NCI-H1092 treated with DMSO at 0.1 percent for 48 hours (cell line): ENCODE data around the gene RPS19BP1.
A peak's percentile ranks its signal among the peaks of the same experiment; 100 is the strongest.
"Not testable (repeated sequence)": the region's sequence is repeated elsewhere in the genome, so short reads cannot be mapped to it uniquely, and the experiment has no call there.

Experiments used
- DNase-seq: peaks from one replicate; lab custom pipeline; 2025; lab: John Stamatoyannopoulos, UW

Gene RPS19BP1

DNA sequence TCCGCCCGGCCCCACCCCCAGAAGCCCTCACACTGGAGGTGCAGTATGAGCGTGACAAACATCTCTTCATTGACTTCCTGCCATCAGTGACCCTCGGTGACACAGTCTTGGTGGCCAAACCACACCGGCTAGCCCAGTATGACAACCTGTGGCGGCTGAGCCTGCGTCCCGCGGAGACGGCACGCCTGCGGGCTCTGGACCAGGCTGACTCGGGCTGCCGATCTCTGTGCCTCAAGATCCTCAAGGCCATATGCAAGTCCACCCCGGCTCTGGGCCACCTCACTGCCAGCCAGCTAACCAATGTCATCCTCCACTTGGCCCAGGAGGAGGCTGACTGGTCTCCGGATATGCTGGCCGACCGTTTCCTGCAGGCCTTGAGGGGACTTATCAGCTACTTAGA is 18.8 kb downstream of the RPS19BP1 start:
- no peak for DNase-seq

DNA sequence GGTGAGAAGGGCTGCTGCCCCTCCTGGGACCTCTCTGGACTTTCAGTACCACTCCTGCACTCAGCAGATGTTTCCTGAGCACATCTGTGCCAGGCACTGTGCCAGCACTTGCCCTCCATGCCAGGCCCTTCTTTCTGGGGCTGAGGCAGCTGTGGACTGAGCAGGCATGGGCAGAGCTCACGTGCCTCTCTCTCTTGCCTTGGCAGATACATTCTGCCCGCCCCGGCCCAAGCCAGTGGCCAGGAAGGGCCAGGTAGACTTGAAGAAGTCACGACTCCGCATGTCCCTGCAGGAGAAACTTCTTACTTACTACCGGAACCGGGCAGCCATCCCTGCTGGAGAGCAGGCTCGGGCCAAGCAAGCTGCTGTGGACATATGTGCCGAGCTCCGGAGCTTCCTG is 20.5 kb downstream of the RPS19BP1 start:
- no peak for DNase-seq

DNA sequence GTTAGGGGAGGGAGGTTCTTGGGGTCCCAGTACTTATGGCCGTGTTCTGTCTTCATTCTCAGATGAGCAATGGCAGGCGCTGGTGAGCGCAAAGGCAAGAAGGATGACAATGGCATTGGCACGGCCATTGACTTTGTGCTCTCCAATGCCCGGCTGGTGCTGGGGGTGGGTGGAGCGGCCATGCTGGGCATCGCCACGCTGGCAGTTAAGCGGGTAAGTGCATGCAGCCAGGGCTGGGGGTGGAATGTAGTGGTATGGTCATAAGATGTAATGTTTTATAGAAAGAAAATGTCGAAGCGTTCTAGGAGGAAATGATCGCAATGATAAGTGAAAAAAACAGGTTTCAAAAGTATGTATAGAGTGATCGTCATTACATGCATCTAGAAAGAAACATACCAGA is 21.3 kb downstream of the RPS19BP1 start:
- DNase-seq = no peak

DNA sequence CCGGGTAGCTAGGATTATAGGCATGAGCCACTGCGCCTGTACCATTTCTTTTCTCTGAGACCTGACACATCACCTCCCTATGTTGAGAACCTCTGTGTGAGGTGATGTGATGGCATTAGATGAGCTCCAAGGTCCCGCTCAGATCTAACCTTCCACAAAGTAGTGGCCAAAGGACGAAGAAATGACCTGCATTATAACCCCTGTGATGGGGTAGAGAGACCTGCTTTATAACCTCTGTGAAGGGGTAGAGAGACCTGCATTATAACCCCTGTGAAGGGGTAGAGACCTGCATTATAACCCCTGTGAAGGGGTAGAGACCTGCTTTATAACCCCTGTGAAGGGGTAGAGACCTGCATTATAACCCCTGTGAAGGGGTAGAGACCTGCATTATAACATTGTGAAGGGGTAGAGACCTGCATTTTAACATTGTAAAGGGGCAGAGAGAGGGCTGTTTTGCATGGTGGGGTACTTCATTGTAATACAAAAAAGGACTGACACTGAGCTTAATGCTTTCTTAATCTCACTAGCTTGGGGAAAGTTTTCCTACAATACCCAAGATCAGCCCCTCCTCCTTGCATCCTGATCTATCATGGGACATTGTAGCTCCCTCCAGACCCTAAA is 21.9 kb downstream of the RPS19BP1 start:
- DNase-seq = no peak

DNA sequence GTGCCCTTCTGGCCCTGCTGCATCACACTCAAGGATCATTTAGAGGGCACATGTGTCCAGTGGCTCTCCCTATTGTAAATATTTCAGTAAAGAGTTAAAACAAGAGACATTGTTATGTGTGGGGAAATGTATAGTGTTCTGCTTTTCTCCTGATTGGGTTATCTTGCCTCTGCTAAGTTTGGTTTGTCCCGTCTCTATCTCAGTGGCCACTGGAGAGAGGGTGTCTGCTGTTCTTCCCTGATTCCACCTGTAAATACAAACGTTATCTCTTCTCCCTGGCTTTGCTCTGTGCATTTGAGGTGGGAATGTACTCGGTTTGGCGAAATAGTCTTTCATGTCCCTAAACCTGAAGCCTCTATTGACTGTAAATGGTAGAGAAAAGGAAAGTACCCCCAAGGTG is 24.2 kb downstream of the RPS19BP1 start:
- no peak for DNase-seq

DNA sequence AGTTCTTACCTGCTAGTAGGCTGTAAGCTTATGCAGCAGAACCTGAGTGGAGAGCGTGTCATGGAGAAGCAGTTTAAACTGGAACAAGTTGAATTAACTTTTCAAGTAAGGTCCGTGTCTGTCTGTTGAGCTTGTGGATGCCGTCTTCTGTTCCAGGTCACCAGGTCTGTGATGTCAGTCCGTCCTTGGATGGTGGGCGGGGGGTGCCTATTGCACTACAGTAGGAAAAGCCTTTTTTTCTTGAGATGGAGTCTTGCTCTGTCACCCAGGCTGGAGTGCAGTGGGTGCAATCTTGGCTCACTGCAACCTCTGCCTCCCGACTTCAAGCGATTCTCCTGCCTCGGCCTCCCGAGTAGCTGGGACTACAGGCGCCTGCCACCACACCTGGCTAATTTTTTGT is 25.5 kb downstream of the RPS19BP1 start:
- not testable (repeated sequence) for DNase-seq

DNA sequence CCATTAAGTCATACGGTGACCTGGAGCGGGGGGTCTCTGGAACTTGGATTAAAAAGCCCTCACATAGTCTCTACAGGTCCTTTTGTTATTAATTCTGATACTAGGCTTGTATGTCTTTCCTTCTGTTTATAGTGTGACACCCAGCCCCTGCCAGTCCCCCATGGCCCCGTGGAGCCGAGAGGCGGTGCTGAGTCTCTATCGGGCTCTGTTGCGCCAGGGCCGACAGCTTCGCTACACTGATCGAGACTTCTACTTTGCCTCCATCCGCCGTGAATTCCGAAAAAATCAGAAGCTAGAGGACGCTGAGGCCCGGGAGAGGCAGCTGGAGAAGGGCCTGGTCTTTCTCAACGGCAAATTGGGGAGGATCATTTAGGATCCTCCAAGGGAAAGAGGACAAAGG is 28.5 kb downstream of the RPS19BP1 start:
- DNase-seq = no peak

DNA sequence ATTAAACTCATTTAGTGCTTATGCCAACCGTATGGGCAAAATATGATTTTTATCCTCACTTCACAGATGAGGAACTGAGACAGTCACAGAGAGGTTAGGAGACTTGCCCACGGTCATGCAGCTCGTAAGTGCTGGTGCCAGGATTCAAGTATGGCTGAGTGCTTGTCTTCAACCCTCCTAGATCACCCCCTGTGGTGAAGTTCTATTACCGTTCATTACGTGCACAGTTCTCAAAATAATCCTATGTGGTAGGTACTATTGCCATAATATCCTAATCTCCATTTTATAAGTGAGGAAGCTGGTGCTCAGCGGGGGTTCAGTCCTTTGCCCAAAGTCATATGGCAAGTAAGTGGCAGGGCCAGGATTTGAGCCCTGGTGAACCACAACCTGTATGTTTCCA is 28.9 kb downstream of the RPS19BP1 start:
- no peak for DNase-seq

DNA sequence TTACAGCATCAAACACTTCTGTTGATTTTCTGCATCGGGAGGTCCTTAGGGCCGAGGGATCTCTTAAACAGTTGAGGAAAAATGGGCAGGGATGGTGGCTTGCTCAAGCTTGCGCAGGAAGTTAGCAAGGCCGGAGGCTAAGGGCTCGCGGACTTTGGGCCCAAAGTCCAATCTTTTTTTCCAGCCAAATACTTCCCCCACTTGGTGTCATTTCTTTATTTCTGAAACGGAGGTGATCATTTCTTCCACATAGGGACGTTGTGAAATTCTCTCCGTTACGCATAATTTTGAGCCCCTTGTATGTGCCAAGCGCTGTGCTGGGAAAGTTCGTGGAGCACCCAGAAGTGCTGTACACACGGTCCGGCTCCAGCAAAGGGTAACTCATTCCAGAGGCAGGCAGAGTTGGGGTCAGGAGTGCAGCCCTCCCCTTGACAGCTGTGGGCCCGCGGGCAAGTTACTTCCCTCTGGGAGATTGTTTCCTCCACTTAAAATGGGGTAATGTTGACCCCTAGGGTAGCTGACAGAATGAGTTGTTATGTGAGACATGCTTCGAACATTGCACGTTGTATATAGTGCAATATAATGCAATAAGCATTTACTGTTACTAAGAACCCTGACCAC is 29.6 kb downstream of the RPS19BP1 start:
- no peak for DNase-seq

DNA sequence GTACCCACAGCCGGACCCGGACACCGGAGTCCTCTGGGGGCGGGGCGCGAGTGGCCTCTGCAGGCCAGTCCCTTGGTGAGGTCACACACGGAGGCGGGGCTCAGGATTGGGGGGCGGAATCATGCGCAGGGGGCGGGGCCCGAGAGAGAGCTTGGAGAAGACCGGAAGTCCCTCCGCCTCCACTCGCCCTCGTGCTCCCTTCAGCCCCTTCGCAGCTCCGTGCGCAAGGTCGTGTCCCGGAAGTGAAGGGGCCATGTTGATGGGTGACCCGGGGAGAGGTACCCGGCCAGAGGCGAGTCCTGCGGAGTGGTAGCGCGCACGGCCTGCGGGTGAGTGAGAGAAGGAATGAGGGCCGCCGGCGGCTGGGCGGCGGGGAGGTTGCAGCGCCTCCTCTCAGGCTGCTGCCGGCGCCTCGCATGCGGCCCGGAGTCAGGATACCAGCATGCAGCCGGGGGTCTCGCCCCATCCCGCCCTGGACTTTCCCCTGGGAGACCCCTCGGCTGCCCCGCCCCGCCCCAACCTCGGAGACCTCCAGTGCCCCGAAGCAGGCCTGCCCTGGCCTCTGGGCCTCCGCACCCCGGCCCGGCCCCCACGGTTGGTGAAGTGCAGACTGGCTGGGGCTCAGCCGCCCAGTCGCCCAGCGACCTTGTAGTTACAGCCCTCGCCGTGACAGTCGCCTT is 30.3 kb downstream of the RPS19BP1 start, which contains the start of gene MIEF1:
TSS of gene MIEF1 (plus strand) at position 182 of the 680 bp plus-strand sequence. CDS start 9,005 bp downstream, outside the sequence.
- peak; percentile 93 for DNase-seq

DNA sequence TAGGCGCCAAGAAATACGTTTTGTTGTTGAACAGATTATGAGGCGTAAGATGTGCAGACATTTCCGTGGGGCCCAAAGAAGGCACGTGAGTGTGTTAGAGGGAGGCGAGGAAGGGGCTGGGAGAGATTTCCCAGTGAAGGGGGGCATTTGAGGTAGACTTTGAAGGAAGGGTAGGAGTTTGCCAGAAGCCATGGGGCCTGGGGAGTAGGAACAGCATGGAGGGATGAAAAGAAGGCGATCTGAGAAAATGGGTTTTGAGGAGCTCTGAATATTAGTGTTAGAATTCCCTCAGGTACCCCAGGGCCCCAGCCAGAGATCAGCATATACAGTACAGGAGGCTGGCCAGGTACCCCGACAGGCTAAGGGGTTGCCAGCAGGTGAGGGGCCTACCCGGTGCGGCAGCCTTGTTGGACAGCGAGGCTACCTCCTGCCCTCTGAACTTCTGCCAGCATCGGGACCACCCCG is 30.9 kb downstream of the RPS19BP1 start:
- DNase-seq = no peak

DNA sequence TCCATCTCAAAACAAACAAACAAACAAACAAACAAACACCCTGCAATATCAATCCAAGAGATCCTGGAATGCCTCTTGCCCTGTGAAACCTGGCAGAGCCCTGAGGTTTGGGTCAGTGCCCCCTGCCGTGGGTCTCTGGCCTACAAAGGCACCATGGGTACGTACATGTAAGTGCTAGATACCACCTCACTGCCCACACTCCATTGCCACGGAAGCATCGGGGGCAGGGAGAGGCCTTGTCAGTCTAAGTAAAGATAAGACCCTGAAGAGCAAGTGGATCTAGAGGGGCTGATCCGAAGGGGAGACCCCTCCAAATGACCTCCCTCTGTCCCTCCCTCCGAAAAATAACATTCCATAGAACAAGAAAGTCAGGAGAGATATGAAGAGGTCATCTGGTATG is 32.4 kb downstream of the RPS19BP1 start:
- no peak for DNase-seq

DNA sequence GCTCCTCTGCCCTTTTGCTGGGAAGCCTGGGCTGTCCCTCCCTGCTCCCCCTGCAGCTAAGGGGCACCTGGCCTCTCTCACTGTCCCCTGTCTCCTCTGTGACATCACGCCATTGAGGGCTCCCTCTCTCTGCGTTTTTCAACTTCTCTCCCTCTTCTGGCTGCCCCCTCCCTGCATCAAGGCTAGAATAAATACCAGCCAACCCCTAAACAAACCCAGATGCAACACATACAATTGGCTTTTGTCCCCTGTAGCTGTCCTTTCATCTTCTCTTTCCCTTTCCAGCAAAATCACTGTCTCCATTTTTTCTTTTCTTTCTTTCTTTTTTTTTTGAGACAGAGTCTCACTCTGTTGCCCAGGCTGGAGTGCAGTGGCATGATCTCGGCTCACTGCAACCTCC is 33.7 kb downstream of the RPS19BP1 start:
- peak; percentile 88 for DNase-seq

DNA sequence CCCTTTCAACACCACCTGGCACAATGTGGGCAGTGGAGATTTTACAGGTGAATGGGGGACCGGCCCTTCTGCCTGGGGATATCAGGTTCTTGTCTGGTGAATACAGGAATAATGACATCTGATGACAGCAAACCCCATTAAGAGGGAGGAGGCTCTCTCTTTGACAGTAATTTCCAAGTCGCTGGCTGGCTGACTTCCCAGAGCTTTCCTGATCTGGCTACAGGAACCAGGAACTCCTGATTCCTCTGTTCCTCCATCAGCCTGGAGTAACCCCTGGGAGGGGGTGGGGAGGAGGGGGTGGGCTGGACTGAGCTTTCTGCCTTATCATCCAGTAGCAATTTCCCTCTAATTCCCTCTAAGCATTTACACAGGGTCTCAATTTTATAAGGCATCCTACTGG is 34.2 kb downstream of the RPS19BP1 start:
- DNase-seq = peak; percentile 88

DNA sequence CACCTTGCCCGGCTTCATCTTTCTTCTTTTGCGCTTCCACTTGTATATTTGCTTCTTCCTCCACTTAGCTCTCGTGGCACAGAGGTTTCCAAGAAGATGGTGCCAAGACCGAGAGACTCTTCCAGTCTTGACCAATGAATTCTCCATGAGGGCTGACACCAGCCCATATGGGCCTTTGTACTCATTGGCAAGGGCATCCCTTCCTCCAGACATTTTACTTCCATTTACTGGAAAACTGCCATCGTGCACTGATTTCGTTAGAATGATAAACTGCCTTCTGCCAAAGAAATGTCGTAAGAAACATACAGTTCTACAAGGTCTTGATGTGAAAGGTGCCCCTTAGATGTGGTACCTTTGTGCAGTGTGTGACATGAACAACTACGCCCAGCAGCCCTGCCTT is 35.1 kb downstream of the RPS19BP1 start:
- no peak for DNase-seq

DNA sequence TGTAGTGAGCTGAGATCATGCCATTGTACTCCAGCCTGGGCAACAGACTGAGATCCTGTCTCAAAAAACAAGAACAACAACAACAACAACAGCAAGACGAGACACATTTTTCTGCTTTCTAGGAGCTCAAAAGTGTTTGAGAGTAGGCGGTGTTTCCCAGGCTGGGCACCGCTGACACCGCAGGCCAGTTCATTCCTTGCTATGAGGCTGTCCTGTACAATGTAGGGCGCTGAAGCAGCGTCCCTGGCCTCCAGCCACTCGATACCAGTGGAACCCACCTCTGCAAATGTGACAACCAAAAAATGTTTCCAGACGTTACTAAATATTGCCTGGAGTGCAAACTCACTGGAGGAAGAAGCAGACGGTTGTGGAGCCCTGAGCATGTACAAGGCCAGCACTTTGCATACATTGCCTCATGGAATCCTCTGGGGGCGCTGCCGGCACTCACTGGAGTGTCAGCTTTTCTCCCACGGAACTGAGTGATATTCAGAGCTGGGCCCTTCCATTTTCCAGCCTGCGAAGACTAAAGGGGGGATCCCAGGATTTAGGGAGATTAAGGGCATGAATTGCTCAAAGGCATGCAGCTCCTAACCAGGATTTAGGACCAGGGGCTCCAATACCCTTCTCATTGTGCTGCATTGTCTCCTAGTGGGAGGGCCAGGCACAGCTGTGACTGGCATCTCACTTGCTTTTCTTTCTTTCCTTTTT is 36.3 kb downstream of the RPS19BP1 start:
- peak; percentile 74 for DNase-seq

DNA sequence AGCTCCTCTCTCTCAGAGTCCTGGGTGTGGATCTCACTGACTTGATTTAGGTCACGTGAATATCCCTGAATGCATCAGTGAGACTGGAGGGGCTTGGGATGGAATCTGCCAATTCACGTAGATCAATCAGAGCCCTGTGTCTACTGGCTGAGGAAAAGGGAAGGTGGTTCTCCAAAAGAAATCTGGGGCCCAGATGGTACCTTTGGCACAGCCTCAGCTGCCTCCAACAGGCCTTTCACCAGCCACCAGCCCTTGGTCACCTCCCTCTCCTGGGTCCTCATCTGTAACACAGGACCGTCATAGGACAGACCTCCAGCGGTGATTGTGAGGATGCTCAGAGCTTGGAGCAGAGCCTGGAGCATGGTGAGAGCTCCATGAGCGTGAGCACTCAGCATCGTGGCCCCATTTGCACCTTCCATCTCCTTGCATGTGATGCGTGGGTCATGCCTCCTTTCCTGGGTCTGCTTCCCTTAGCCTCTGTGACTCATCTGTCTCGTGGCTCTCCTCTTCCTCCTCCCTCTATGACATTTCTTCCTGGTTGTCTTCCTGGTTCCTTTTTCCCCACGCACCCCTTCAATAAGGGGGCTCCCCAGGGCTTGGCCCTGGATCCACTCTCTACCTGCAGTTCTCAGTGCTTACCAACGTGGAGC is 38.0 kb downstream of the RPS19BP1 start:
- DNase-seq = no peak

DNA sequence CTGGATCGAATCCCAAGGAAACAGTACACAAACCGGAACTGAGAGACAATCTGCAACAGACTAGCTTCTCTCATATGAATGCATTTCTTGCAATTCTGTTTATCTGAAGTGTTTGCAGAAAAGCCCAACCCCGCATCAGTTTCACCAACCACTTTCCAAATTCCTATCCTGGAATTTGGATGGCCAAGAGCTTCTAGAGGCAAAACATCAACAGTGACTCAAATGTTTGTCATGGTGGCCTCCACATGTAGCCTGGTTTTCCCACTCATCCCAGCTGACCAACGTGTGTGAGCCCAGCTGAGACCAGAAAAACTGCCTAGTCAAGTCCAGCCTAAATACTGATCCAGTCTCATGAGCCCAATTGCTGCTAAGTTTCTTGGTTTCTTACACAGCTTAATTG is 38.8 kb downstream of the RPS19BP1 start:
- DNase-seq = no peak

DNA sequence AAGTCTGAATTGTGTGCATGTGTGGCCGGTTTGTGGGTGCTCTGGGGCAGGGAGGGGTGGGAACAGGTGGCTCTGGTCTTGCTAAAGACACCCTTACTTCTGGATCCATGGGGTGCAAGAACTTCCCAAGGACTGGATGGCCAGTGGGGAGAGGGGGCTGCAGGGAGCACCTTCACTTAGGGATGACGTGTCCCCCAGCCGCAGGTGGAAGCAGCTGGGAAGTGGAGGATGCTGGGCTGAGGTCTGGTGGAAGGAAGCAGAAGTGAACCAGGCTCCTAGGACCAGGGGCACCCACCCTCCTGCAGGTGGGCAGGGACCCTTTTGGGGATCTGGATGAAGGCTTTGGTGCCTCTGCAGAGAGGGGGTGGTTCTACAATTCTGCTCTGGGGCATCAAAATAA is 40.4 kb downstream of the RPS19BP1 start:
- no peak for DNase-seq

DNA sequence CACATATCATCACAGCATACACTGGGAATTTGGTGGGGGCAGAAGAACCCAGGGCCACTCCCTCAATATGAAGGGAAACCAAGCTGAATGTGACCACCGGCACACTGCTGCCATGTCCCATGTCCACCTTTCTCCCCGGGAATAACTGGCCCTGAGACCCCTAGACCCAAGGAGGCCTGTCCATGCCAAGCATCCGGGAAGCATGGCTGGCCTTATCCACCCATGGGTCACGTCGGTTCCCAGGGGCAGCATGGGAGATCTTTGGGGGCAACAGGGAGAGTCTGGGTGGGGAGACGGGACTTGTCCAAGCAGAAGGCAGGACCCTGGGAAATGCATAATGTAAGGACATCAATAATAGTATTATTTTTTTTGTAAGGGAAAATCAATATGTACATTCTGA is 40.9 kb downstream of the RPS19BP1 start:
- DNase-seq = no peak

DNA sequence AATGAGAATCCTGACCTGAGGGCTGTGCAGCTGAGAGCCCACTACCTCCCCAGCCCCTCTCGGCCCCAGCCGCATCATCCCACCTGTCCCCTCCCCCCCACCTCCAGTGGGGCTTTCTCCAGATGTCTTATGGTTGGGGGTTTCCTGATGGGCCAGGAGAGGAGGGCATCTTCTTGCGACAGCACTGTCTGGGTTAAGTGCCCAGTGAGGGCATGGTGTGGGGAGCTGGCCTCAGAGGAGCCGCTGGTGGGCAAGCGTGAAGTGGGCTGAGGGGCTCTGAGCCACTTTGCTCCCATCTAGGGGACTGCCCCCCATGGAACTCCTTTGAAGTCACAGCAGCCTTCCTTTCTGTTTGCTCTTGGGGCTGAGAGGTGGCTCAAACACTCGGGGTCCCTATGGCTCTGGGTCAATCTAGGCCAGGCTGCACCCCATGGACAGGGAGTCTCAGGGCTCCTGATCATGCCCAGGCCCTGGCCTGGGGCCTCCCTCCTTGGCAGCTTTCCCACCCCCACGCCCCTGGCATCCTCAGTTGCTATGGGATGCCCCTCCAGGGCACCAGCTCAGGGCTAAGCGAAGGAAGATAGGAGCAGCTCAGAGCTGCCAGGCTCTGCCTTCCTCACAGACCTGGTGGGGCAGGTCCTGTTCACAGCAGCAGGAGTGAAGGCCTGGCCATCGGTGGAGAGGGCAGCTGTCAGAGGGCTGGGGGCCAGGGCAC is 41.4 kb downstream of the RPS19BP1 start:
- no peak for DNase-seq
